Upper lobe of left lung (tissue), 6 donors: ENCODE measurements around the gene AP3D1. TPM values are rescaled to one million over a fixed set of nuclear protein-coding genes. Genes with fewer than 3 reads are reported as not detected.

ENCODE experiments used
- ATAC-seq, 2 donors: fragments of 200-7000 bp; cut with Tn5 transposase; one replicate each; pipeline ENCODE4 v1.9.1; 2022; ENCODE audit warnings: mild to moderate bottlenecking in 2 of 2, moderate library complexity in 2 of 2; ENCODE audit not compliant: low FRiP score in 2 of 2
- DNase-seq, 2 donors: peaks; one replicate each; pipeline ENCODE4 v3.0.0-alpha.2; 2019 to 2020
- H3K27ac ChIP-seq, 4 donors: fragments of 200-600 bp; sonication (generic); one replicate each; pipeline ENCODE4 v1.5.1; 2016 to 2019
- H3K27me3 ChIP-seq, 4 donors: fragments of 200-600 bp; sonication (generic); one replicate each; pipeline ENCODE4 v1.5.1; 2017 to 2019
- H3K36me3 ChIP-seq, 4 donors: fragments of 200-600 bp; sonication (generic); one replicate each; pipeline ENCODE4 v1.5.1; 2016 to 2019
- H3K4me1 ChIP-seq, 4 donors: fragments of 200-600 bp; sonication (generic); one replicate each; pipeline ENCODE4 v1.5.1; 2018 to 2019
- H3K4me3 ChIP-seq, 4 donors: fragments of 200-600 bp; sonication (generic); one replicate each; pipeline ENCODE4 v1.5.1; 2017 to 2019; ENCODE audit warnings: mild to moderate bottlenecking in 2 of 4, moderate library complexity in 1 of 4
- H3K9me3 ChIP-seq, 4 donors: fragments of 200-600 bp; sonication (generic); one replicate each; pipeline ENCODE4 v1.5.1; 2018 to 2019
- CTCF ChIP-seq, 6 experiments: fragments of 450-650 bp in 4 of 6; fragments of 200-600 bp in 2 of 6; sonication (generic) in 2 of 6; IDR thresholded peaks; one replicate each; pipeline ENCODE4 v1.5.1; 2016 to 2019; ENCODE audit warnings: antibody characterized with exemption in 6 of 6
- EP300 ChIP-seq, 4 donors: sonication (generic); formaldehyde crosslinking; IDR thresholded peaks; one replicate each; pipeline ENCODE4 v1.5.1; 2017; ENCODE audit warnings: antibody characterized with exemption in 4 of 4, control low read depth in 2 of 4
- POLR2A ChIP-seq, 4 donors: fragments of 450-650 bp; IDR thresholded peaks; one replicate each; pipeline ENCODE4 v1.5.1; 2016 to 2017; ENCODE audit warnings: antibody characterized with exemption in 4 of 4, mild to moderate bottlenecking in 2 of 4
- POLR2AphosphoS5 ChIP-seq, 2 donors: sonication (generic); formaldehyde crosslinking; IDR thresholded peaks; one replicate each; pipeline ENCODE4 v1.5.1; 2017; ENCODE audit warnings: antibody characterized with exemption in 2 of 2
- WGBS, 2 donors: methylation state at CpG; one replicate each; pipeline ENCODE4 v1.1.5; 2017 to 2018; 5-methylcytosine and 5-hydroxymethylcytosine counted together
- total RNA-seq, 6 donors: library from RNA; depleted of rRNA in 4 of 6; stranded (reverse); fragments of >200 nt in 4 of 6; gene quantifications; one replicate each; pipeline versions ENCODE4 v1.1.0 to v1.2.1, GENCODE V29; 2016 to 2021
- donor health status: DM: no; HTN: no; CAD: no; lungs with moderate emphysema.
- donor health status: DM: no; HTN: yes; CAD: no; lungs with severe emphysema.

Gene AP3D1
- total RNA-seq, 6 donors from 2014 or later, result 73.5 to 180 (median 115) TPM

- Histone ChIP-seq H3K27me3 (no peaks in the 10 kb centered on the region), H3K36me3 (peaks cover 27 to 69% (median 54%) of the 10 kb centered on the region in 4 donors), H3K4me3 (no peak overlapping the region), H3K27ac (no peak overlapping the region), H3K9me3 (no peaks in the 10 kb centered on the region), H3K4me1 (peaks cover 6 to 16% (median 10%) of the 10 kb centered on the region in 4 donors)
- WGBS, 2 donors, result 93% methylated on average over 37 to 43 of the region's 45 CpGs
- DNase-seq (peak in 1 of 2 donors; percentile 74), ATAC-seq (no peak)
- TF ChIP-seq CTCF (IDR thresholded peaks at IDR 0.05) (no peak), EP300 (IDR thresholded peaks at IDR 0.05) (no peak), POLR2A (IDR thresholded peaks at IDR 0.05) (no peak), POLR2AphosphoS5 (IDR thresholded peaks at IDR 0.05) (no peak)
These were observed 49.7 kb downstream of the AP3D1 start for GRCh38 chr19:2101417-2102335.

- Histone ChIP-seq H3K4me1 (peaks cover 6 to 16% (median 10%) of the 10 kb centered on the region in 4 donors), H3K27me3 (no peaks in the 10 kb centered on the region), H3K9me3 (no peaks in the 10 kb centered on the region), H3K27ac (no peak overlapping the region), H3K4me3 (no peak overlapping the region), H3K36me3 (peaks cover 17 to 60% (median 48%) of the 10 kb centered on the region in 4 donors)
- 92 to 100% methylated on average over 1 to 7 of the region's 11 CpGs for WGBS, 2 donors
- TF ChIP-seq CTCF (IDR thresholded peaks at IDR 0.05), result no peak
- no peak for TF ChIP-seq EP300 (IDR thresholded peaks at IDR 0.05)
- TF ChIP-seq POLR2AphosphoS5 (IDR thresholded peaks at IDR 0.05), result no peak
- no peak for TF ChIP-seq POLR2A (IDR thresholded peaks at IDR 0.05)
- DNase-seq (peak in 1 of 2 donors; percentile 62), ATAC-seq (no peak)
These were observed 50.7 kb downstream of the AP3D1 start for GRCh38 chr19:2100719-2101061.

- peak in 1 of 2 donors; percentile 77 for DNase-seq
- Histone ChIP-seq H3K4me3 (no peak overlapping the region), H3K9me3 (no peaks in the 10 kb centered on the region), H3K4me1 (peaks cover 9 to 22% (median 13%) of the 10 kb centered on the region in 4 donors), H3K36me3 (peaks cover 15 to 54% (median 42%) of the 10 kb centered on the region in 4 donors), H3K27ac (no peak overlapping the region), H3K27me3 (no peaks in the 10 kb centered on the region)
- TF ChIP-seq EP300 (IDR thresholded peaks at IDR 0.05) (no peak), CTCF (IDR thresholded peaks at IDR 0.05) (no peak)
- ATAC-seq, result no peak
- WGBS, 2 donors, result 92 to 93% methylated on average over 23 to 39 of the region's 39 CpGs
These were observed 51.2 kb downstream of the AP3D1 start for GRCh38 chr19:2099937-2100718.

- TF ChIP-seq CTCF (IDR thresholded peaks at IDR 0.05), result no peak
- no peak for TF ChIP-seq POLR2AphosphoS5 (IDR thresholded peaks at IDR 0.05)
- TF ChIP-seq EP300 (IDR thresholded peaks at IDR 0.05), result no peak
- TF ChIP-seq POLR2A (IDR thresholded peaks at IDR 0.05), result no peak
- H3K4me3 ChIP-seq, result no peak overlapping the region
- ATAC-seq (no peak), DNase-seq (peak in 1 of 2 donors; percentile 64)
- WGBS, 2 donors, result 84 to 85% methylated on average over 5 to 16 of the region's 16 CpGs
- H3K36me3 ChIP-seq, result peaks cover 15 to 49% (median 38%) of the 10 kb centered on the region in 4 donors
- peaks cover 9 to 32% (median 22%) of the 10 kb centered on the region in 4 donors for H3K4me1 ChIP-seq
- H3K9me3 ChIP-seq, result no peaks in the 10 kb centered on the region
- H3K27ac ChIP-seq, result peak overlapping the region in 1 of 4 donors; percentile 26
- H3K27me3 ChIP-seq, result no peaks in the 10 kb centered on the region
These were observed 52.3 kb downstream of the AP3D1 start for GRCh38 chr19:2099054-2099501.
